ENCODE data around the gene FXYD6.
"Not testable (repeated sequence)": the region's sequence is repeated elsewhere in the genome, so short reads cannot be mapped to it uniquely, and the experiment has no call there.

The FXYD6 gene

DNA sequence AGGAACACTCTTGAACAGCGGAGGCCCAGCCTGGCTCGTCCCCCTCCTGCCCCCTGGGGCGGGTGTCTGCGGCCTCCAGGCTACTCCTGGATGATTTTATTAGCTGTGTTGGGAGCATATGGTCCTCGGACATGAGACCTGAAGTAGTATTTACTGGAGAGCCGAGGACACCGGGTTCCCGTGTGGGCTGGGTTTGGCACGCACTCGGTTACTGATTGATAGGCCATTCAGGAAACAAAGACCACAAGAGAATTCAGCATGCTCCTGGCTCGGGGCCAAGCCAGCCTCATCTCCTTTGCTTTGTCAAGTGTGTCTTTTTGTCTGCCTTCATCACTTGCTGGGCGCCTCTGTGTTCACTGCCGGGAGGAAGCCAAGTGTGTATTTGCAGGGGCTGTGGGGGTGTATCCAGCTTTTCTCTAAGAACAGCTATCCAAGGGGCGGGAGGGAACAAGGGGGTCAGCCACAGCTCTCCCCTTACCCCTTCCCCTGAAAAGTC, 61.6 kb downstream of the FXYD6 start:
- DNase-seq: peak; percentile 84

- DNase-seq: no peak
Observed at GRCh38 chr11:117814204-117814765, 62.2 kb downstream of the FXYD6 start.

DNA sequence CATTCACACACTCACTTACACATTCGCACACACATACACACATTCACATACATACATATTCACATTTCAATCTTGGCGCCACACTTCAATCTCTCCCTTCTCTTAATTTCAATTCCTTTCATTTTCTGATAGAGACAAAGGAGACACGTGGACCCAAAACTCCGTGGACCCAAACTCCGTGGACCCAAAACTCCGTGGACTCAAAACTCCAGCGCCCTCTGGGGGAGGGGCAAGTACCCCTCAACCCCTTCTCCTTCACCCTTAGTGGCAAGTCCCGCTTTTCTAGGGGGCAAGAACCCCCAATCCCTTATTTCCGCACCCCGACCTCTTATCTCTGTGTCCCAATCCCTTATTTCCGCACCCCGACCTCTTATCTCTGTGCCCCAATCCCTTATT, 66.4 kb downstream of the FXYD6 start:
- DNase-seq: not testable (repeated sequence)

DNA sequence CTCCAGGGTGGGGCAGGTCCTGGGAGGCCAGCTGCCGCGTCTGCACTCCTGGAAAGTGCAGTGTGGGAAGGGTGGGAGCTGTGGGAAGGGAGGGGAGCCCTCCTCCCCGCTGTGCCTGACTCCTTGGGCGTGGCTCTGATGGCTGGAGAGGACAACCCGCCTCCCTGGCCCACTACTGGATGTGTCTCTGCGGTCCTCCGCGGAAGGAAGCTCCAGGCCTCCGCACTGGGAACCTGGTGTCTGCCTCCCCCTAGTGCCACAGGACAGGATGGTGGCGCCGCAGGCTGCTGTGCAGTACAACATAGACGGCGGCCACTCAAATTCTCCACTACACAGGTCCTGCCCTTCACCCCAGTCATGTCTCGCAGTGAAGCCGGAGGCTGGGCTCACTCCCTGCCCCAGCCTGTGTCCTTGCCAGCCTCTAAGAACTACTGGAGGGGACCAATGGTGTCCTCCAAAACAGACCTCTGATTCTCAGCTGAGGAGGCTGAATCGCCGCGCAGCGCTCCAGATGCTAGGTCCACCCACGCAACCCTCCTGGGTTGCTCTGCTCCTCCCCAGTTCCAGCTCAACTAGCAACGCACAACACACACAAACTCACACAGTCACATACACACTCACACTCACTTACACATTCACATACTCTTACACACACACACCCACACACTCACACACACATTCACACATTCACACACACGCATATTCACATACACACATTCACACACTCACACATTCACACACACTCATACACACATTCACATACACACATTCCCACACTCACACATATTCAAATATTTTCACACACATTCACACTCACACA, 67.0 kb downstream of the FXYD6 start:
- DNase-seq: peak; percentile 68

DNA sequence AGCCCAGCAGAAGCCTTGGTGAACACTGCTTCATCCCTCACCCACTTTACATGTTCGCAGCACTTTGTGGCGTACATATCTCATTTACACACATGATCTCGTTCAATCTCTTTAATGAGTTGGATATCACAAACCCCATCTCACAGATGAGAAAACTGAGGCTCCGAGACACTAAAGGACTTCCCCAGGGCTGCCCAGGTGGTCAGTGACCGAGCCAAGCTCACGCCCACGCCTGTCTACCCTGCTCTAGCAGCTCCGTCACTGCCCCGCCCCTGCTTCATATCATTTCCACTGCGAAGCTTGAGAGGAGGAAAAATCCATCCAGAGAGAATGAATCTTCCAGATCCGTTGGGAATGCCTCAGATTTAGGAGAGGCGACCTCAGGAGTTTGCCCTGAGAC, 67.7 kb downstream of the FXYD6 start:
- no peak for DNase-seq

DNA sequence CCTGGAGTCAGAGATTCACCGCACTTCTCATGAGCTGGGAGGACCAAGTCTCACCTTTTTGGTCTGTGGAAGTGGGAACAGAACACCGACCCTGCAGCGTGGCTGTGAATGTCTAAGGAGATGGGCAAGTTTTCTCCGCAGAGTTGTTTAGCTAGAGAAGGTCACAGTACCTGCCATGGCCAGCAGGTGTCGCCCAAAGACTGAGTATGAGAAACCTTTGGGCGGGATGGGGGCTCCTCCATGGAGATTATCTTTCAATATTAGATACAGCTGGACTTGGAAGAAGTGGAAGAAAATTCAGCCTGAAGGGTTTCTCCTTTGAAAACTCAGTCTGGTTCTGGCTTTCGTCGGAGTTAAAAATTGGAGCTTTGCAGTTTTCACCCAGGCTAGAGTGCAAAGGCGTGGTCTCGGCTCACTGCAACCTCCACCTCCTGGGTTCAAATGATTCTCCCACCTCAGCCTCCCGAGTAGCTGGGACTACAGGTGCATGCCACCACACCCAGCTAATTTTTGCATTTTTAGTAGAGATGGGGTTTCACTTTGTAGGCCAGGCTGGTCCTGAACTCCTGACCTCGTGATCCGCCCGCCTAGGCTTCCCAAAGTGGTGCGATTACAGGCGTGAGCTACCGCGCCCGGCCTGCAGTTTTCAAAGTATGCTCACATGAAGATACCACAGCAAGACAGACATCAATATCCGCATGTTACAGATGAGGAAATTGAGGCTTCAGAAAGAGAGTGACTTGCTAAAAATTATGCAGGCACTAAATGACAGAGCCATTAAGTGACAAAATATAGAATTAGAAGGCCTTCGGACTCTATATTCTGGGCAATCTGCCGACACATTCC, 68.8 kb downstream of the FXYD6 start:
- peak; percentile 85 for DNase-seq

- DNase-seq: no peak
Observed at GRCh38 chr11:117806846-117807245, 69.6 kb downstream of the FXYD6 start.

- no peak for DNase-seq
Observed at GRCh38 chr11:117805045-117805444, 71.4 kb downstream of the FXYD6 start.

- no peak for DNase-seq
Observed at GRCh38 chr11:117803896-117804295, 72.6 kb downstream of the FXYD6 start.

DNA sequence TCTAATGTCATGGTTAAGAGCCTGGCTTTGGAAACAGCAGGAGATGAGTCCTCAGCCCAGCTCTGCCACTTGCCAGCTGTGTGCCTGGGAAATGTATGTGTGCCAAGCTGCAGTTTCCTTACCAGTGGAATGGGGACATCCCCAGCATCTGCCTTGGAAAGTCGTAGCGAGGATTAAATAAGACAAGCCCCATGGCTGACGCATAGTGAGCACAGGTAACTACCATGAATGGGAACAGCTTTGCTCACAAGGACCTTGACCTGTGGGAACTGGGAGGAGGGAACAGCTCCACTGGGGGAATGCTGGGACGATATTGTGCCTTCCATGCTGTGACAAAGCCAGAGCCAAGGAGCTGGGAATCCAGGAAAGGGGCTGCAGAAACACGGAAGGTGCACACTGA, 76.8 kb downstream of the FXYD6 start:
- DNase-seq: no peak

DNA sequence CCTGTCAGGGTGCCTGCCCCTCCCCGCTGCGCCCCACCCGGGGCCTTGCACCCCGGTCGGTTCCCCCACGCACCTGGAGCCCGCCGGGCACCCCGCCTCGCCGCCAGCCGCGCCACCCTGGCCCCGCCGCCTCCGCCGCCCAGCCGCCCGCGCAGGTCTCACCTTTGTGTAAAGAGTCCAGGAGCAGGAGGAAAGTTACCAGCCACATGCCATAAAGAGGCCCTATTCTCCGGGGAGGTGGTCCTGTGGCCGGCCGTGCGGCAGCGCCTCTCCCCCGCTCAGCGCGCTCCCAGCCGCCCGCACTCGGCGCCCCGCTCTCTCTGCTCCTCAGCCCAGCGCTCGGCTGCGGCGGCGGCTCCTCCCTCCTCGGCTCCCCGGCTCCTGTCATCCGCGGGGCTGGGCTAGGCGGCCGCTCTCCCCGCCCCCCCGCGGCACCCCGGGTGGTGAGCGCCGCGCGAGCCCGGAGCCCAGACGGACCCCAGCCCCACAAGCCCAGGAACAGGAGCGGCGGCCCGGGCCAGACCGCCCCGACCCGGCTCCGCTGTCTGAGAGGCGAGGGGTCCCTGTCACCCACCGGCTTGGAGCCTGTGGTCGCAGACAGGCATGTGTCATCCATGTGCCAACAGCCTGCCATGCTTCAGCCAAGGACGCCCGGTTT, 79.5 kb downstream of the FXYD6 start, which contains the start of gene DSCAML1:
TSS of gene DSCAML1 (minus strand) at position 345 of the 658 bp plus-strand sequence. CDS start at position 208, 137 bp downstream.
- peak; percentile 65 for DNase-seq

- DNase-seq: no peak
Observed at GRCh38 chr11:117796456-117796871, 80.0 kb downstream of the FXYD6 start.

DNA sequence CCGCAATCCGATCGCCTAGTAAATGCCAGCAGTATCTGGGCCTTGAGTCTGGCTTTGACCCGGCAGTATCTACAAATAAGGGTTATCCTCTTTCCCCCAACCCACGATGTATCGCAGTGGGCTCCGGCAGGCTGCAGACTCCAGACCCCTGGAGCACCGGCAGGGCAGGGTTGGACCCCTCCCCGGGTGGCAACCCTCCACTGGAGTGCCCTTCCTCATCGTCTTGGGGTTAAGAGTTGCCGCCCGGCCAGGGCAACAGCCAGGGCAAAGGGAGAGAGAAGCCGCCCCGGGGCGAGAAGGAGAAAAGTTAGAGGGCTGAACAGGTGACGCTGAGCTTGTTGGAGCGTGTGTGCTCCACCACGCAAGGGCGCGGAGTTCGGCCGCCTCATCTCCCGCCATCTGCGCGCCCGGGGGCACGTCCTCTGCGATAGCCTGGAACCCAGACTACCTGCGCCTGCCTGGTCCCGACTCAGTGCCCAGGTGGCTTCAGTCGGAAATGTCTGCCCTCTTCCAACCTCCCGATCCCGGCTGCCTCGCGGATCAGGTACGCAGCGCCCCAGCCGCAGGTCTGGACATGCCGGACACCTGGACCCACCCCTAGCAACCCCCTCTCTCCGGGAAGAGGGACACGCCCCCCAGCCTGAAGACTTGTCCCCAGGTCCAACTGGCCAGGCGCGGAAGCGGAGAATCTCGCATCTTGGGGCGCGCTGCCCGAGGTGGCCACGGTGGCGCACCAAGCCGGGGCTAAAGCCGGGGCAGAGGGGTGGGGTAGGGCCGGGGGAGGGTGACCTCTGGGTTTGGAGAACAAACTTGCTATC, 80.6 kb downstream of the FXYD6 start:
- peak; percentile 19 for DNase-seq

- no peak for DNase-seq
Observed at GRCh38 chr11:117794772-117795629, 81.5 kb downstream of the FXYD6 start.

- DNase-seq: no peak
Observed at GRCh38 chr11:117794135-117794534, 82.3 kb downstream of the FXYD6 start.

GRCh38 chr11:117793583-117793982, 82.9 kb downstream of the FXYD6 start:
- no peak for DNase-seq

DNA sequence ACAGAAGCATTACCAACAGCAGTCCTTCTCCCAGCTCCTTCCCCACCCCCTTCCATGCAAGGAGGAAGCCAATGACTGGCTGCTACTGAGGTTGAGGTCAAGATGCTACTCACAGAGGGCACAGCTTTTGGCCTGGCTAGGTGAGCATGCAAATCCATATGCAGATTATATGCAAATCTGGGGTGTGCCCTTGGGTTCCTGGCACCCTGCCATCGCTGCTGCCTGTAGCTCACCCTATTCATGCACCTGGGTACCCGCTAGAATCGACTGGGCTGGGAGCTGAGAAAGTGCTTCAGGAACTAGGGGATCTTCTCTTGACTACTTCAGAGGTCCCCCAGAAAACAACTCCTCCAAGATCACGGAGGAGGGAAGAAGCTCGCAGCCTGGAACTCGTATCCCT, 83.5 kb downstream of the FXYD6 start:
- DNase-seq: no peak

- no peak for DNase-seq
Observed at GRCh38 chr11:117792241-117792640, 84.2 kb downstream of the FXYD6 start.

DNA sequence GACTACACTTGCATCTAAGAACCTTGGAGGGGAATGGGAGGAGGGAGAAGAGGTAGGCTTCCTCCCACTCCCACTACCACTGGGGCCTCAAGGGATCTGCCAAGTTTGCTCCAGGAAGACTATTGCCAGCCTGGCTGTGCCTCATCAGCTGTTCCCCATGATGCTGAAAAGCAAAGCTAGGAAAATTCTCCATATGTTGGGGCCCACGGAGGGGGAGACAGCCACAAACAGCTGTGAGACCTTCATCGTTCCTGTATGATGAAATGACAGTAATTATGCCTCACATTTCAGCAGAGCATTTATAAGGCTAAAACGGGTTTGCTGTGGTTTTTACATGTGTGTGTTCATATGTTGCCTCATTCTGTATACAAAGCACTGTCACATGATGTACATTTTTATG, 86.2 kb downstream of the FXYD6 start:
- no peak for DNase-seq

- DNase-seq: no peak
Observed at GRCh38 chr11:117789241-117789640, 87.2 kb downstream of the FXYD6 start.

Measured in stimulated activated CD4-positive, alpha-beta T cell treated with anti-CD3 and anti-CD28 coated beads, Interleukin-15, amount 100 ng/mL, for 24 hours (primary cell).